SK-N-SH treated with all-trans-retinoic acid at 6 μM for 48 hours (cell line): ENCODE results near the gene HS3ST3B1.

Source experiments
- ARNTL ChIP-seq: fragments of 450-650 bp; formaldehyde crosslinking; IDR thresholded peaks from 2 replicates; pipeline ENCODE4 v1.5.0; 2020; ENCODE audit warnings: low read depth, mild to moderate bottlenecking, moderate library complexity, borderline replicate concordance
- ISL1 ChIP-seq: fragments of 250-450 bp; sonication (Bioruptor Pico); IDR thresholded peaks from 2 replicates; pipeline ENCODE4 v2.1.2; 2022; ENCODE audit warnings: mild to moderate bottlenecking, moderate library complexity
- PPARA ChIP-seq: fragments of 250-450 bp; sonication (Bioruptor Pico); IDR thresholded peaks from 2 replicates; pipeline ENCODE4 v1.5.0; 2020; ENCODE audit warnings: mild to moderate bottlenecking, borderline replicate concordance
- TCF4 ChIP-seq: fragments of 250-450 bp; sonication (Bioruptor Pico); IDR thresholded peaks from 2 replicates; pipeline ENCODE4 v1.8.0; 2021; ENCODE audit warnings: mild to moderate bottlenecking, moderate library complexity, borderline replicate concordance
- ZFP30 ChIP-seq: fragments of 450-650 bp; formaldehyde crosslinking; IDR thresholded peaks from 2 replicates; pipeline ENCODE4 v1.5.0; 2022; ENCODE audit warnings: mild to moderate bottlenecking, moderate library complexity
- ZNF70 ChIP-seq: fragments of 450-650 bp; formaldehyde crosslinking; IDR thresholded peaks from 2 replicates; pipeline ENCODE4 v1.5.0; 2020; ENCODE audit warnings: mild to moderate bottlenecking, moderate library complexity
- ZNF8 ChIP-seq: fragments of 450-650 bp; formaldehyde crosslinking; IDR thresholded peaks from 2 replicates; pipeline ENCODE4 v1.5.0; 2020; ENCODE audit warnings: mild to moderate bottlenecking, moderate library complexity
- TF ChIP-seq, protein P1 (sequence below): fragments of 250-450 bp; sonication (Bioruptor Pico); IDR thresholded peaks from 2 replicates; pipeline ENCODE4 v1.5.1; 2020; ENCODE audit warnings: low read depth, mild to moderate bottlenecking, moderate library complexity
- TF ChIP-seq, protein P2 (sequence below): fragments of 250-450 bp; sonication (Bioruptor Pico); IDR thresholded peaks from 2 replicates; pipeline ENCODE4 v1.8.0; 2020; ENCODE audit warnings: mild to moderate bottlenecking, moderate library complexity, borderline replicate concordance

DNA sequence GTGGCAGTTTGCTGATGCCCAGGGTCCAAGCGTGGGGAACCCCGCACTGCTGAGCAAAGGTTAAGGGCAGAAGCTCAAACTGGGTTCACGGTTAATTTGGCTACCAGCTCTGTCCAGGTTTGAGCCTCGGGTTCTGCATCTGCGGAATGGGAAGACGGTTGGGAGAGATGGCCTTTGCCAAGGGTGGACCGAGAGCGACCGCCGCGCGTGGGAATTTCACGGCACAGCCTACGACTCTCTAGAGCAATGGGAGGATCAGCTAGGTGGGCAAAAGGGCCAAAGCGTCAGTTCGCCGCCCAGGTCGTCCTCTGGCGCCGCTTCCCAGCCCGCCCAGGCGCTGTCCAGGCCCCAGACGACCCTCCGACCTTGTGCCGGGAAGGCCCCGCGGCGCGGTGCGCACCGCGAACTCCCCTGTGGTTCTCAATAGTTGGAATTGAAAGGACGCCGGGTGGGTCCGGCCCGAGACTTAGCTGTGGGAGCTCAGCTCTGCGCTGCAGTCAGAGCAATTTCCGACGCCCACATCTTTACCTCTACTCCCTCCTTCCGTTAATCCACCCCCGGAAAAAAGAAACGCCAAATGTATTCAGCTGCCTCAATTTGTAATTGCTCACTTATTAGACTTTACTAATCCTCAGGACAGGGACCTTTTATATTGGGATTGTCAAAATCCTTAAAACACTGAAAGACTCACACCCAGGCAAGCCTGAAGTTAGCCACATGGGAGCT is 2.5 kb upstream of the HS3ST3B1 start:
- TF ChIP-seq ARNTL (CRISPR knock-in tag) (no peak), ZNF8 (CRISPR knock-in tag) (no peak), ZNF70 (CRISPR knock-in tag) (no peak), ZFP30 (no peak), TCF4 (CRISPR knock-in tag) (no peak), ISL1 (CRISPR knock-in tag) (no peak), PPARA (no peak)
- TF ChIP-seq, protein P1, sequence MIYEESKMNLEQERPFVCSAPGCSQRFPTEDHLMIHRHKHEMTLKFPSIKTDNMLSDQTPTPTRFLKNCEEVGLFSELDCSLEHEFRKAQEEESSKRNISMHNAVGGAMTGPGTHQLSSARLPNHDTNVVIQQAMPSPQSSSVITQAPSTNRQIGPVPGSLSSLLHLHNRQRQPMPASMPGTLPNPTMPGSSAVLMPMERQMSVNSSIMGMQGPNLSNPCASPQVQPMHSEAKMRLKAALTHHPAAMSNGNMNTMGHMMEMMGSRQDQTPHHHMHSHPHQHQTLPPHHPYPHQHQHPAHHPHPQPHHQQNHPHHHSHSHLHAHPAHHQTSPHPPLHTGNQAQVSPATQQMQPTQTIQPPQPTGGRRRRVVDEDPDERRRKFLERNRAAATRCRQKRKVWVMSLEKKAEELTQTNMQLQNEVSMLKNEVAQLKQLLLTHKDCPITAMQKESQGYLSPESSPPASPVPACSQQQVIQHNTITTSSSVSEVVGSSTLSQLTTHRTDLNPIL = no peak
- TF ChIP-seq, protein P2, sequence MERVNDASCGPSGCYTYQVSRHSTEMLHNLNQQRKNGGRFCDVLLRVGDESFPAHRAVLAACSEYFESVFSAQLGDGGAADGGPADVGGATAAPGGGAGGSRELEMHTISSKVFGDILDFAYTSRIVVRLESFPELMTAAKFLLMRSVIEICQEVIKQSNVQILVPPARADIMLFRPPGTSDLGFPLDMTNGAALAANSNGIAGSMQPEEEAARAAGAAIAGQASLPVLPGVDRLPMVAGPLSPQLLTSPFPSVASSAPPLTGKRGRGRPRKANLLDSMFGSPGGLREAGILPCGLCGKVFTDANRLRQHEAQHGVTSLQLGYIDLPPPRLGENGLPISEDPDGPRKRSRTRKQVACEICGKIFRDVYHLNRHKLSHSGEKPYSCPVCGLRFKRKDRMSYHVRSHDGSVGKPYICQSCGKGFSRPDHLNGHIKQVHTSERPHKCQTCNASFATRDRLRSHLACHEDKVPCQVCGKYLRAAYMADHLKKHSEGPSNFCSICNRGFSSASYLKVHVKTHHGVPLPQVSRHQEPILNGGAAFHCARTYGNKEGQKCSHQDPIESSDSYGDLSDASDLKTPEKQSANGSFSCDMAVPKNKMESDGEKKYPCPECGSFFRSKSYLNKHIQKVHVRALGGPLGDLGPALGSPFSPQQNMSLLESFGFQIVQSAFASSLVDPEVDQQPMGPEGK = no peak
